BE2C (cell line): ENCODE measurements around the gene PRMT1. TPM values are rescaled to one million over a fixed set of nuclear protein-coding genes. Genes with fewer than 3 reads are reported as not detected.
"Not testable (repeated sequence)": the region's sequence is repeated elsewhere in the genome, so short reads cannot be mapped to it uniquely, and the experiment has no call there.

ENCODE experiments used
- DNase-seq: peaks from one replicate; pipeline ENCODE4 v3.0.0-alpha.2; 2020
- H3K27me3 ChIP-seq: fragments of 250-450 bp; sonication (Bioruptor Pico); 2 replicates; pipeline ENCODE4 v1.5.1; 2020; ENCODE audit warnings: mild to moderate bottlenecking
- H3K36me3 ChIP-seq: fragments of 250-450 bp; sonication (Bioruptor Pico); 2 replicates; pipeline ENCODE4 v1.5.1; 2020; ENCODE audit warnings: mild to moderate bottlenecking
- H3K4me1 ChIP-seq: fragments of 250-450 bp; sonication (Bioruptor Pico); 2 replicates; pipeline ENCODE4 v1.5.1; 2020
- H3K4me3 ChIP-seq: 2 replicates; pipeline ENCODE4 v1.5.1; 2011; ENCODE audit warnings: low read depth, low read length
- H3K9me3 ChIP-seq: fragments of 250-450 bp; sonication (Bioruptor Pico); 2 replicates; pipeline ENCODE4 v1.5.1; 2020
- CTCF ChIP-seq: IDR thresholded peaks from 2 replicates; pipeline ENCODE4 v1.5.1; 2012; ENCODE audit warnings: mild to moderate bottlenecking, low read depth, low read length
- polyA plus RNA-seq: library from polyadenylated mRNA; unstranded; fragments of >200 nt; gene quantifications from one replicate; pipeline ENCODE4 v1.2.1, GENCODE V29; 2012; ENCODE audit warnings: low read depth, missing spikeins; ENCODE audit not compliant: insufficient read length, insufficient read depth

Gene PRMT1
- polyA plus RNA-seq, result 665 TPM

DNA sequence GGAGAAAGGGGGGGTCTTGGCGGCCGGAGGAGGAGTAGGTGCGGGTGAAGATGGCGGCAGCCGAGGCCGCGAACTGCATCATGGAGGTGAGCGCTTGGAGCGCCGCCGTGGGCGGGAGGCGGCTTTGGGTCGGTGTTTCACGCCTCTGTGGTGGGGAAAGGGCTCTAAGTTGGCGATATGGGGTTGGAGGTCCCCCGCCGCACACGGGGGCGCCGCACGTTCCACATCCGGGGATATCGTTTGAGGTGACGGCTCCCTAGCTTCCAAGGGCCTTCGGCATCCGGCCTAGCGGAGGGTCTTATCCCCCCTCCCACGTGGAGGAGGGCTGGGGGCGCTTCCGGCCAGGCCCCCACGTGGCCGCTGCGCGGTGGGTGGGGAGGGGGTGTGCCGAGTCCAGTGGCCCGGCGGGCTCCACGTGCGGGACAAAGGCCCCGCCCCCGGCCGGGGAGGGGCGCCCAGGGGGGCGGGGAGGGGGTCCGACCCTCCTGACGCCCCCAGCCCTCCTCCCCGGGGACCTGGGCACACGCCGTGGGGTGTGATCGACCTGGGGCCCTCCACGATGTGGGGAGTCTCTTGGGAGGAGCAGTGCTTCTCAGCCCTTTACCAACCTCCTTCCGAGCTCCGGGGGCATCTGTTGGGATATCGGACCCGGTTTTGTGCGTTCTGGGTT, at the start of gene PRMT1:
PRMT1 (plus strand) TSS at position 41 of the 670 bp plus-strand sequence; CDS start at position 51, 10 bp downstream.
- no peak for TF ChIP-seq CTCF
- DNase-seq, result peak; percentile 79
- Histone ChIP-seq H3K27me3 (no peaks in the 10 kb centered on the region), H3K4me1 (peaks cover 12% of the 10 kb centered on the region), H3K9me3 (no peaks in the 10 kb centered on the region), H3K36me3 (peaks cover 23% of the 10 kb centered on the region), H3K4me3 (peak within 1 kb of the TSS; percentile 98)

GRCh38 chr19:49629659-49630058, 47.4 kb upstream of the PRMT1 start:
- DNase-seq, result no peak
- no peak overlapping the region for H3K4me3 ChIP-seq
- peaks cover 7% of the 10 kb centered on the region for H3K36me3 ChIP-seq
- H3K9me3 ChIP-seq, result no peaks in the 10 kb centered on the region
- H3K4me1 ChIP-seq, result 0 out of 2 replicates have a peak, but pooled peaks cover 4% of the 10 kb centered on the region
- H3K27me3 ChIP-seq, result no peaks in the 10 kb centered on the region
- no peak for TF ChIP-seq CTCF

DNA sequence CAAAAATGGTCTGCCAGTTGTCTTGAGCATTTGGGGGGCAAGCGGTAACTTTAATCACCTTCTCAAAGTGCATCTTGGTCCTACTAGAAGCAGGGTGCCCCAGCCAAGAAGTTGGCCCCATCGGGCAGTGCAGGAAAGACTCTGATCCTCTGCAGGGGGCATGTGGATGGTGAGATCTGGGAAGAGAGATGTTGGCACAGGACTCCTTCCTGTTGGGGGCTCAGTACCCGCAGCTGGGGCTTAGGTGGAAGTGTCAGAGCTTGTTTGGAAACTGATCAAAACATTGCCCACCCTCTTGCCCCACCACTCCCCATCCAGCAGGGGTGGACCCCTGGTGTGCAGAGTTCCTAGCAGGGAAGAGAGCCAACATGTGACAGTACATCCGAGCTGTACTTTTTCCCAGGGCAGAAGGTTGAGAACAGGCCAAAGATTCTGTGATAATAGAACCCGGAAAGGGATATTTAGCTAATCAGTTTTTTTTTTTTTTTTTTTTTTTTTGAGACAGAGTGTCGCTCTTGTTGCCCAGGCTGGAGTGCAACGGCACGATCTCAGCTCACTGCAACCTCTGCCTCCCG, 46.0 kb upstream of the PRMT1 start:
- H3K4me1 ChIP-seq, result 0 out of 2 replicates have a peak, but pooled peaks cover 4% of the 10 kb centered on the region
- H3K36me3 ChIP-seq, result no peaks in the 10 kb centered on the region
- no peak for DNase-seq
- no peak for TF ChIP-seq CTCF
- no peak overlapping the region for H3K4me3 ChIP-seq
- no peaks in the 10 kb centered on the region for H3K27me3 ChIP-seq
- H3K9me3 ChIP-seq, result no peaks in the 10 kb centered on the region

GRCh38 chr19:49631610-49632192, 45.4 kb upstream of the PRMT1 start:
- no peak for DNase-seq
- Histone ChIP-seq H3K36me3 (no peaks in the 10 kb centered on the region), H3K4me1 (0 out of 2 replicates have a peak, but pooled peaks cover 4% of the 10 kb centered on the region), H3K4me3 (no peak overlapping the region), H3K27me3 (no peaks in the 10 kb centered on the region), H3K9me3 (no peaks in the 10 kb centered on the region)
- TF ChIP-seq CTCF, result no peak

GRCh38 chr19:49632576-49632975, 44.5 kb upstream of the PRMT1 start:
- Histone ChIP-seq H3K4me3 (no peak overlapping the region), H3K27me3 (no peaks in the 10 kb centered on the region), H3K36me3 (no peaks in the 10 kb centered on the region), H3K4me1 (0 out of 2 replicates have a peak, but pooled peaks cover 4% of the 10 kb centered on the region), H3K9me3 (no peaks in the 10 kb centered on the region)
- DNase-seq, result no peak
- TF ChIP-seq CTCF, result no peak

DNA sequence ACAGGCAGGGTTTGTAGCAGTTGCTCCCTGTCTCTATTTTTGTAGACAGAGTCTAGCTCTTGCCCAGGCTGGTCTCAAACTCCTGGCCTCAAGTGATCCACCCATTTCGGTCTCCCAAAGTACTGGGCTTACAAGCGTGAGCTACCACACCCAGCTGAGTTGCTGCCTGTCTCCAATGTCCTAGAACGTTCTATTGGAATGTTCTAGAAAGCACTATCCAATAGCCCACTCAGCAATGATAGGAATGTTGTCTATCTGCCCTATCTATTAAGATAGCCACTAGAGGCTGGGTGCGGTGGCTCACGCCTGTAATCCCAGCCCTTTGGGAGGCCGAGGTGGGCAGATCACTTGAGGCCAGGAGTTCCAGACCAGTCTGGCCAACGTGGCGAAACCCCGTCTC, 43.8 kb upstream of the PRMT1 start:
- DNase-seq, H3K36me3 ChIP-seq, H3K4me3 ChIP-seq, H3K27me3 ChIP-seq, H3K4me1 ChIP-seq, H3K9me3 ChIP-seq: not testable (repeated sequence)
